ENCODE results near the gene PSPH. TPM values are rescaled to one million over a fixed set of nuclear protein-coding genes. Genes with fewer than 3 reads are reported as not detected.

PSPH gene
- total RNA-seq, 4 donors from 2014 or later: 13.9 to 46.7 (median 27.9) TPM

DNA sequence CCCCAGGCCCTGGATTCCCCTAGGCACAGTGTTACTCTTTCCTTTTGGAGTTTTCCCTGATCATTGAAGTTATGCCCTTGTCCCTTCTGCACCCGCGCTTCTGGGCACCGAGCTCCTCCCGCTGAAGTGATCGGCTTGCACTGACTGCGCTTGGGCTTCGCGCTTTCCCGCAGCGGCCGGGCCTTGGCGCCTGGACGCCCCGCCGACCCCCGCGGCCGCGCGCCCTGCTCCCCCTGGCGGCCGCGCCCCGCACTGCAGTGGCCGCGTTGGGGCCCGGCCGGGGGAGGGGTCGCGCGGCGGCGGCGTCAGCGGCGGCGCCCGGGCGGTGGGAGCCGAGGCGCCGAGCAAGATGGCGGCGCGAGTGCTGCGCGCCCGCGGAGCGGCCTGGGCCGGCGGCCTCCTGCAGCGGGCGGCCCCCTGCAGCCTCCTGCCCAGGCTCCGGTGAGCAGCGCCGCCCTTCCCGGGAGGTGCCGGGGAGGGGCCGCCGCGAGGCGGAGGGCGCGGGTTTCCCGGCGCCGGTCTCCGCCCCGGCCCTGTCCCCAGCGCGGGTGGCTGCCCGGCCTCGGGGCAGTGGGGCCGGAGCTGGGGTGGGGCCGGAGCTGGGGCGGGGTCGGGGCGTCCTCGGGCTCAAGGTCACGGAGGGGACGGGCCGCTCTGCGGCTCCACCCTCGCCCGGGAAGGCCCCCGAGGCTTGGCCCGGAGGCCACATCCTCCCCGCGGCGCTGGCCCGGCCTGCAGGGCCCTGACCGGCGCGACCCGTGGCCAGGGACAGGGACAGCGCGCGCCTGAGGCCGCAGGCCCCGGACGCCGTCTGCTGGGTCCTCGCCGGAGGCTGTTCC is 86.8 kb downstream of the PSPH start, which contains the start of gene NIPSNAP2:
Gene NIPSNAP2 (plus strand): TSS at position 325 of the 839 bp plus-strand sequence. CDS start 25 bp downstream, at position 350.
- peak within 1 kb of the TSS; percentile 50 to 91 (median 81) for H3K4me3 ChIP-seq
- no peaks in the 10 kb centered on the region for H3K27me3 ChIP-seq
- peaks cover 11 to 38% (median 19%) of the 10 kb centered on the region in 3 donors for H3K4me1 ChIP-seq
- H3K9me3 ChIP-seq: no peaks in the 10 kb centered on the region
- 0% methylated on average over 2 to 12 of the region's 105 CpGs for WGBS, 2 donors
- TF ChIP-seq, protein P1, sequence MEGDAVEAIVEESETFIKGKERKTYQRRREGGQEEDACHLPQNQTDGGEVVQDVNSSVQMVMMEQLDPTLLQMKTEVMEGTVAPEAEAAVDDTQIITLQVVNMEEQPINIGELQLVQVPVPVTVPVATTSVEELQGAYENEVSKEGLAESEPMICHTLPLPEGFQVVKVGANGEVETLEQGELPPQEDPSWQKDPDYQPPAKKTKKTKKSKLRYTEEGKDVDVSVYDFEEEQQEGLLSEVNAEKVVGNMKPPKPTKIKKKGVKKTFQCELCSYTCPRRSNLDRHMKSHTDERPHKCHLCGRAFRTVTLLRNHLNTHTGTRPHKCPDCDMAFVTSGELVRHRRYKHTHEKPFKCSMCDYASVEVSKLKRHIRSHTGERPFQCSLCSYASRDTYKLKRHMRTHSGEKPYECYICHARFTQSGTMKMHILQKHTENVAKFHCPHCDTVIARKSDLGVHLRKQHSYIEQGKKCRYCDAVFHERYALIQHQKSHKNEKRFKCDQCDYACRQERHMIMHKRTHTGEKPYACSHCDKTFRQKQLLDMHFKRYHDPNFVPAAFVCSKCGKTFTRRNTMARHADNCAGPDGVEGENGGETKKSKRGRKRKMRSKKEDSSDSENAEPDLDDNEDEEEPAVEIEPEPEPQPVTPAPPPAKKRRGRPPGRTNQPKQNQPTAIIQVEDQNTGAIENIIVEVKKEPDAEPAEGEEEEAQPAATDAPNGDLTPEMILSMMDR (IDR thresholded peaks at IDR 0.05): peak in 5 of 6 experiments; percentile 12 to 82 (median 72)
- TF ChIP-seq POLR2A (IDR thresholded peaks at IDR 0.05): peak in 2 of 4 donors; percentile 31 to 46
- H3K36me3 ChIP-seq: peaks cover 0 to 17% (median 0%) of the 10 kb centered on the region in 3 donors
- intact Hi-C loops (cut with DNase I): loop anchor here (5.0 to 10.0 kb wide), 2 partner anchors 80 to 322 kb away; partner anchors contain the start of gene ZNF713
- H3K27ac ChIP-seq: peak within 1 kb of the TSS; percentile 92 to 99 (median 98)
- no peak for DNase-seq

DNA sequence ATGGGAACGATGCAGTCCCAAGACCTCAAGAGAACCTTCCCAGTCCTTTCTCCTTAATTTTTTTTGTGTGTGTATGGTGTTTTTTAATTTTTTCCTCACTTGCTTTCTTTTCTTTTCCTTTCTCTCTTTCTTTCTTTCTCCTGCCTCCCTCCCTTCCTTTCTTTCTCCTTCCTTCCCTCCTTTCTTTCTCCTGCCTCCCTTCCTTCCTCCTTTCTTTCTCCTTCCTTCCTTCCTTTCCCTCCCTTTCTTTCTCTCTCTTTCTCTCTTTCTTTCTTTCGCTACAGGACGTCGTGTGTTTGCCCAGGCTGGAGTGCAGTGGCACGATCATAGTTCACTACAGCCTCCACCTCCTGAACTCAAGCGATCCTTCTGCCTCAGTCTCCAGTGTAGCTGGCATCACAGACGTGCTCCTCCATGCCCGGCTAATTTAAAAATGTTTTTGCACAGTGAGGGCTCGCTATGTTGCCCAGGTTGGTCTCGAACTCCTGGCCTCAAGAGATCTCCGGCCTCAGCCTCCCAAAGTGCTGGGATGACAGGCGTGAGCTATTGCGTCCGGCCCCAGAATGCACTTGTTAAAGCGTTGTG is 87.6 kb downstream of the PSPH start:
- TF ChIP-seq, protein P1 (IDR thresholded peaks at IDR 0.05): no peak
- no peak for TF ChIP-seq POLR2A (IDR thresholded peaks at IDR 0.05)
- no peaks in the 10 kb centered on the region for H3K9me3 ChIP-seq
- no peak for DNase-seq
- H3K27ac ChIP-seq: peak overlapping the region; percentile 92 to 99 (median 98)
- H3K4me1 ChIP-seq: peaks cover 11 to 38% (median 19%) of the 10 kb centered on the region in 3 donors
- 54 to 63% methylated on average over 14 to 15 of the region's 15 CpGs for WGBS, 2 donors
- intact Hi-C loops (cut with DNase I): loop anchor here (5.0 to 10.0 kb wide), 2 partner anchors 79 to 321 kb away; partner anchors contain the start of gene ZNF713
- H3K4me3 ChIP-seq: peak overlapping the region; percentile 50 to 91 (median 81)
- peaks cover 0 to 9% (median 0%) of the 10 kb centered on the region in 3 donors for H3K36me3 ChIP-seq
- no peaks in the 10 kb centered on the region for H3K27me3 ChIP-seq

DNA sequence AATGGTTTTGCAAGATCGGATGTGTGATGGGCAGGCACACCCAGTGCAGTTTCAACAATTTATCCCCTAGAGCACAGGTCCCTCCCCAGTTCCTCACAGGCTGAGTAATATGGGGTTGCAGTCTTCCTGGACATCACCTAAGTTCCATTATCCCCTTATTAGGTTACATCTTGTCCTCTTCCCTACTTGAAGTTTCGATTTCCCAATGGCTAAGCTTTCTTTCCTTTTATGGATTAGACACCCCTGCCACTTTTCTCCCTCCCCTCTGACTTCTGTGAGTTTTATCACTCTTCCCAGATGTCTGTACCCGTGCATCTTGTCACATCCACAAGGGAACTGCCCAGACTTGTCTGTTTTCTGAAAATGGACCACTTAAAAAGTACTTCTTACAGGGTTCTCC is 89.2 kb downstream of the PSPH start:
- H3K27ac ChIP-seq: peak overlapping the region in 2 of 4 donors; percentile 37 to 98
- peaks cover 0 to 7% (median 0%) of the 10 kb centered on the region in 3 donors for H3K36me3 ChIP-seq
- H3K4me3 ChIP-seq: no peak overlapping the region
- TF ChIP-seq, protein P1 (IDR thresholded peaks at IDR 0.05): no peak
- no peak for TF ChIP-seq POLR2A (IDR thresholded peaks at IDR 0.05)
- intact Hi-C loops (cut with DNase I): loop anchor here (5.0 to 10.0 kb wide), 2 partner anchors 77 to 320 kb away; partner anchors contain the start of gene ZNF713
- no peaks in the 10 kb centered on the region for H3K9me3 ChIP-seq
- H3K4me1 ChIP-seq: peaks cover 11 to 34% (median 19%) of the 10 kb centered on the region in 3 donors
- 53% methylated on average over 3 of the region's 3 CpGs for WGBS, 2 donors
- no peak for DNase-seq
- H3K27me3 ChIP-seq: no peaks in the 10 kb centered on the region

Small RNA genes within 50 kb of the gene (small RNA-seq; reads per million reads assigned to genes)
- gene SNORA15 (0 to 0.14 (median 0) reads per million in 4 donors), gene SNORA22B (0 to 0.82 (median 0.11) reads per million in 4 donors)

Other genes with a start within 250 kb of the PSPH start
- not detected for gene SEPTIN14, start 188.7 kb downstream of the PSPH start, total RNA-seq
- 1 to 10 TPM in 3 of 4 donors, under 1 TPM in 1; 0.38 to 2.3 (median 1.8) TPM for gene ZNF713, start 164.0 kb downstream of the PSPH start, total RNA-seq
- gene MRPS17, start 99.6 kb downstream of the PSPH start, total RNA-seq: 10 to 100 TPM in 2 of 4 donors, 1 to 10 TPM in 2; 4.3 to 11.8 (median 10.2) TPM
- gene NIPSNAP2, start 86.9 kb downstream of the PSPH start, total RNA-seq: 10 to 100 TPM; 11.0 to 55.5 (median 34.6) TPM
- 100 to 1,000 TPM in 3 of 4 donors, 10 to 100 TPM in 1; 60.6 to 163 (median 133) TPM for gene CCT6A, start 321 bp upstream of the PSPH start, total RNA-seq
- gene SUMF2, start 12.8 kb upstream of the PSPH start, total RNA-seq: 10 to 100 TPM; 50.3 to 88.1 (median 69.9) TPM
- gene PHKG1, start 41.5 kb upstream of the PSPH start, total RNA-seq: 1 to 10 TPM in 1 of 4 donors, under 1 TPM in 2, not detected in 1; 0.31 to 2.7 (median 0.57) TPM
- 100 to 1,000 TPM; 296 to 475 (median 347) TPM for gene CHCHD2, start 55.0 kb upstream of the PSPH start, total RNA-seq
- not detected for gene NUPR2, start 65.0 kb upstream of the PSPH start, total RNA-seq